Activated naive CD4-positive, alpha-beta T cell treated with anti-CD3 and anti-CD28 coated beads, Interleukin-2, amount 10 ng/mL, durations not matched to agents 7 days and 5 days (primary cell): ENCODE results near the gene METTL4.

ENCODE experiments used
- CTCF ChIA-PET: fragments of 350-600 bp; sonication (Branson Sonifier 250); formaldehyde crosslinking; loops from one replicate; lab custom pipeline; 2021; ENCODE audit warnings: antibody characterized with exemption; lab: Charles Lee
- DNase-seq: peaks from one replicate; pipeline ENCODE4 v3.0.0-alpha.2; 2020
- H3K27ac Mint-ChIP-seq: one replicate; pipeline ENCODE4 v1.8.0; 2021; ENCODE audit warnings: mild to moderate bottlenecking, moderate library complexity, mixed read lengths
- H3K27me3 Mint-ChIP-seq: one replicate; pipeline ENCODE4 v1.8.0; 2021; ENCODE audit warnings: mild to moderate bottlenecking, mixed read lengths
- H3K36me3 Mint-ChIP-seq: one replicate; pipeline ENCODE4 v1.8.0; 2021; ENCODE audit warnings: mixed read lengths
- H3K4me1 Mint-ChIP-seq: one replicate; pipeline ENCODE4 v1.8.0; 2021; ENCODE audit warnings: mixed read lengths
- H3K4me3 Mint-ChIP-seq: one replicate; pipeline ENCODE4 v1.8.0; 2021; ENCODE audit warnings: mild to moderate bottlenecking, moderate library complexity, mixed read lengths
- H3K9me3 Mint-ChIP-seq: one replicate; pipeline ENCODE4 v1.8.0; 2021; ENCODE audit warnings: mixed read lengths

Gene METTL4

GRCh38 chr18:2573408-2573807 is 2.1 kb upstream of the METTL4 start:
- CTCF ChIA-PET: interaction anchor here (0.5 to 2.6 kb wide), 5 partner anchors 10 to 245 kb away, joined by 3 to 9 read pairs (median 3); no protein-coding TSS in a partner anchor
- H3K27ac Mint-ChIP-seq: peak overlapping the region; percentile 97
- no peaks in the 10 kb centered on the region for H3K27me3 Mint-ChIP-seq
- H3K36me3 Mint-ChIP-seq: peaks cover 48% of the 10 kb centered on the region
- no peaks in the 10 kb centered on the region for H3K9me3 Mint-ChIP-seq
- H3K4me1 Mint-ChIP-seq: peaks cover 76% of the 10 kb centered on the region
- H3K4me3 Mint-ChIP-seq: peak overlapping the region; percentile 95
- no peak for DNase-seq

- CTCF ChIA-PET: interaction anchor here (0.7 to 2.6 kb wide), 3 partner anchors 11 to 64 kb away, joined by 3 to 9 read pairs (median 4); no protein-coding TSS in a partner anchor
- Mint-ChIP-seq H3K9me3 (no peaks in the 10 kb centered on the region), H3K4me1 (peaks cover 76% of the 10 kb centered on the region), H3K36me3 (peaks cover 47% of the 10 kb centered on the region), H3K27ac (peak overlapping the region; percentile 97), H3K4me3 (peak overlapping the region; percentile 95), H3K27me3 (no peaks in the 10 kb centered on the region)
- DNase-seq: no peak
Measured at GRCh38 chr18:2572892-2573291, 1.6 kb upstream of the METTL4 start.

- Mint-ChIP-seq H3K4me3 (peak overlapping the region; percentile 95), H3K36me3 (peaks cover 47% of the 10 kb centered on the region), H3K4me1 (peaks cover 72% of the 10 kb centered on the region), H3K27ac (peak overlapping the region; percentile 97), H3K9me3 (no peaks in the 10 kb centered on the region), H3K27me3 (no peaks in the 10 kb centered on the region)
- no peak for DNase-seq
- CTCF ChIA-PET: interaction anchor here (2.0 kb wide), 1 partner anchor 25 kb away, joined by 7 read pairs; no protein-coding TSS in a partner anchor
Measured at GRCh38 chr18:2572171-2572569, 865 bp upstream of the METTL4 start.

GRCh38 chr18:2570772-2571199 is 519 bp downstream of the METTL4 start:
- H3K27ac Mint-ChIP-seq: peak overlapping the region; percentile 97
- H3K4me1 Mint-ChIP-seq: peaks cover 60% of the 10 kb centered on the region
- peaks cover 45% of the 10 kb centered on the region for H3K36me3 Mint-ChIP-seq
- no peaks in the 10 kb centered on the region for H3K27me3 Mint-ChIP-seq
- DNase-seq: peak; percentile 76
- no peaks in the 10 kb centered on the region for H3K9me3 Mint-ChIP-seq
- peak overlapping the region; percentile 95 for H3K4me3 Mint-ChIP-seq
- CTCF ChIA-PET: interaction anchor here (2.0 kb wide), 1 partner anchor 24 kb away, joined by 7 read pairs; no protein-coding TSS in a partner anchor

GRCh38 chr18:2569338-2570207 is 1.7 kb downstream of the METTL4 start:
- no peak for DNase-seq
- Mint-ChIP-seq H3K36me3 (peaks cover 47% of the 10 kb centered on the region), H3K4me1 (peaks cover 53% of the 10 kb centered on the region), H3K9me3 (no peaks in the 10 kb centered on the region), H3K27me3 (no peaks in the 10 kb centered on the region), H3K4me3 (peak overlapping the region; percentile 95), H3K27ac (no peak overlapping the region)
- CTCF ChIA-PET: no interaction called here

GRCh38 chr18:2568605-2569004 is 2.7 kb downstream of the METTL4 start:
- CTCF ChIA-PET: no interaction called here
- Mint-ChIP-seq H3K9me3 (no peaks in the 10 kb centered on the region), H3K27me3 (no peaks in the 10 kb centered on the region), H3K4me3 (peak overlapping the region; percentile 0), H3K4me1 (peaks cover 45% of the 10 kb centered on the region), H3K36me3 (peaks cover 46% of the 10 kb centered on the region), H3K27ac (no peak overlapping the region)
- no peak for DNase-seq

GRCh38 chr18:2568129-2568528 is 3.2 kb downstream of the METTL4 start:
- Mint-ChIP-seq H3K36me3 (peaks cover 46% of the 10 kb centered on the region), H3K9me3 (no peaks in the 10 kb centered on the region), H3K4me1 (peaks cover 41% of the 10 kb centered on the region), H3K27ac (no peak overlapping the region), H3K4me3 (no peak overlapping the region), H3K27me3 (no peaks in the 10 kb centered on the region)
- DNase-seq: no peak
- CTCF ChIA-PET: no interaction called here

- no peak overlapping the region for H3K27ac Mint-ChIP-seq
- no peaks in the 10 kb centered on the region for H3K27me3 Mint-ChIP-seq
- CTCF ChIA-PET: no interaction called here
- H3K36me3 Mint-ChIP-seq: peaks cover 46% of the 10 kb centered on the region
- no peak overlapping the region for H3K4me3 Mint-ChIP-seq
- DNase-seq: no peak
- H3K9me3 Mint-ChIP-seq: no peaks in the 10 kb centered on the region
- peaks cover 20% of the 10 kb centered on the region for H3K4me1 Mint-ChIP-seq
Measured at GRCh38 chr18:2564373-2564772, 6.9 kb downstream of the METTL4 start.

- H3K27me3 Mint-ChIP-seq: no peaks in the 10 kb centered on the region
- no peak overlapping the region for H3K4me3 Mint-ChIP-seq
- peaks cover 19% of the 10 kb centered on the region for H3K36me3 Mint-ChIP-seq
- H3K9me3 Mint-ChIP-seq: no peaks in the 10 kb centered on the region
- no peak overlapping the region for H3K27ac Mint-ChIP-seq
- CTCF ChIA-PET: no interaction called here
- no peak for DNase-seq
- H3K4me1 Mint-ChIP-seq: no peaks in the 10 kb centered on the region
Measured at GRCh38 chr18:2559249-2559648, 12.1 kb downstream of the METTL4 start.

GRCh38 chr18:2557536-2557935 is 13.8 kb downstream of the METTL4 start:
- Mint-ChIP-seq H3K4me1 (no peaks in the 10 kb centered on the region), H3K9me3 (no peaks in the 10 kb centered on the region), H3K4me3 (no peak overlapping the region), H3K27me3 (no peaks in the 10 kb centered on the region), H3K36me3 (peaks cover 20% of the 10 kb centered on the region), H3K27ac (no peak overlapping the region)
- CTCF ChIA-PET: no interaction called here
- no peak for DNase-seq

- Mint-ChIP-seq H3K4me1 (no peaks in the 10 kb centered on the region), H3K4me3 (no peak overlapping the region), H3K27ac (no peak overlapping the region), H3K36me3 (peaks cover 13% of the 10 kb centered on the region), H3K27me3 (no peaks in the 10 kb centered on the region), H3K9me3 (no peaks in the 10 kb centered on the region)
- CTCF ChIA-PET: no interaction called here
- DNase-seq: no peak
Measured at GRCh38 chr18:2555895-2556294, 15.4 kb downstream of the METTL4 start.

- H3K27me3 Mint-ChIP-seq: no peaks in the 10 kb centered on the region
- no peak for DNase-seq
- H3K9me3 Mint-ChIP-seq: no peaks in the 10 kb centered on the region
- H3K4me3 Mint-ChIP-seq: no peak overlapping the region
- no peak overlapping the region for H3K27ac Mint-ChIP-seq
- H3K4me1 Mint-ChIP-seq: no peaks in the 10 kb centered on the region
- H3K36me3 Mint-ChIP-seq: peaks cover 21% of the 10 kb centered on the region
- CTCF ChIA-PET: interaction anchor here (0.7 to 2.1 kb wide), 2 partner anchors 12 to 82 kb away, joined by 3 to 6 read pairs; no protein-coding TSS in a partner anchor
Measured at GRCh38 chr18:2554696-2555095, 16.6 kb downstream of the METTL4 start.

- DNase-seq: no peak
- peaks cover 38% of the 10 kb centered on the region for H3K36me3 Mint-ChIP-seq
- H3K4me3 Mint-ChIP-seq: no peak overlapping the region
- peaks cover 2% of the 10 kb centered on the region for H3K4me1 Mint-ChIP-seq
- CTCF ChIA-PET: no interaction called here
- no peaks in the 10 kb centered on the region for H3K9me3 Mint-ChIP-seq
- no peaks in the 10 kb centered on the region for H3K27me3 Mint-ChIP-seq
- H3K27ac Mint-ChIP-seq: no peak overlapping the region
Measured at GRCh38 chr18:2551425-2551824, 19.9 kb downstream of the METTL4 start.

- Mint-ChIP-seq H3K4me1 (peaks cover 2% of the 10 kb centered on the region), H3K9me3 (no peaks in the 10 kb centered on the region), H3K27ac (no peak overlapping the region), H3K27me3 (no peaks in the 10 kb centered on the region), H3K36me3 (peaks cover 35% of the 10 kb centered on the region), H3K4me3 (no peak overlapping the region)
- CTCF ChIA-PET: interaction anchor here (0.7 kb wide), 1 partner anchor 141 kb away, joined by 3 read pairs; no protein-coding TSS in a partner anchor
- no peak for DNase-seq
Measured at GRCh38 chr18:2549462-2549861, 21.8 kb downstream of the METTL4 start.
